ENCODE data around the gene CDYL2.
A peak's percentile ranks its signal among the peaks of the same experiment; 100 is the strongest.
"Not testable (repeated sequence)": the region's sequence is repeated elsewhere in the genome, so short reads cannot be mapped to it uniquely, and the experiment has no call there.

The CDYL2 gene

DNA sequence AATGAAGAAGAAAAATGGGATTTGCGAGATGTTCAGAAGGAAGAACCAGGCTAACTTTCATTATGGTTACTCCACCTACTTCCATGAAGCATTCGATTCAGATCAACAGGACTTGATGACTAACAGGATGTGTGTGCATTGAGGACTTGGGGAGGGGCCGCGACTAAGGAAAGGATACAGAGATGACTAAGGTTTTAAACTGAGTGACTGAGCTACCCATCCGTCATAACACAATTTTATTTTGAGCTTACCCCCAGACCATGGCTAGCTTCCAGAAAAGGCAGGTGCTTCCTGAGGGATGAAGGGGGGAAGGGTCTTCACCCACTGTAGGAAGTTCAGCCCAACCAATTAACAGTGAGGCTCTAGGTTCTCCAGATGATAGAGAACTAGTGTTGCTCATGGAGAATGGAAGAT is 2.5 kb upstream of the CDYL2 start:
- peak; percentile 100 for DNase-seq (ENCODE audit: low spot score)

DNA sequence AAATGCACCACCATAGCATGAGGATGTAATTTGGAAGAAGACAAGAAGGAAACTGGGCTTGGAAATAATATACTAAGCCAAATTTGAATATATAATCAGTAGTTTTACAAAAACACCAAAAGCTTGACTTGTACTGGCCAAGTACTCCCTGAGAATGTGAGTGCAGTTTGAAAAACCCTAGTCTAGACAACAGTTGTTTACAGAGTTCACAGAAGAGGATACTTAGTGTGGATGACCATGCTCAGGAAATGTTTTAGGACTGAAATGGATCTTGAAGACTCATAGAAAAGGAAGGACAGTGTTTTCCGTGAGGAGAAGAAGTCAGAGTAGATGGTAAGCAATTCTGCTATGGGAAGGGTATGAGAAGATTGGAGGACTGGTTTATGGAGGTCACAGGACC is 1.9 kb upstream of the CDYL2 start:
- peak; percentile 61 for DNase-seq (ENCODE audit: low spot score)

DNA sequence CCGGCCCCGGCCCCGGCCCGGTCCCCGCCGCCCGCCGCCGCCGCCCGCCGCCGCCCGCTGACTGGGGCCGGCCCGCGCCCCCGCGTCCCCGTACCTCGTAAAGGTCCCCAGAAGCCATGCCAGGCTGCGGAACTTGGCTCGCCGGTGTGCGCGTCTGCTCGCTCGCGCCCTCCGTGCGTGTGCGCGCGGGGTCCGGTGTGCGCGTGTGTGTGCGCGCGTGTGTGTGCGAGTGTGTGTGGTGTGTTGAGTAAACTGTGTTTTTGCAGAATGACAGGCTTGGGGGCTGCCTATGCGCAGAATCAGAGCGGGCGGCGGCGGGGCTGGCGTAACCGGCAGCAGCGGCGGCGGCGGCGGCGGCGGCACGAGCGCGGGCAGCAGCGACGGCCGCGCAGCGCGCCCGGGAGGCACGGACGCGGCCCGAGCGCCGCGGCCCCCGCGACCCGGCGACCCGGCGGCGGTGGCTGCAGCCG is 307 bp downstream of the CDYL2 start:
- DNase-seq (ENCODE audit: low spot score) = peak; percentile 49

DNA sequence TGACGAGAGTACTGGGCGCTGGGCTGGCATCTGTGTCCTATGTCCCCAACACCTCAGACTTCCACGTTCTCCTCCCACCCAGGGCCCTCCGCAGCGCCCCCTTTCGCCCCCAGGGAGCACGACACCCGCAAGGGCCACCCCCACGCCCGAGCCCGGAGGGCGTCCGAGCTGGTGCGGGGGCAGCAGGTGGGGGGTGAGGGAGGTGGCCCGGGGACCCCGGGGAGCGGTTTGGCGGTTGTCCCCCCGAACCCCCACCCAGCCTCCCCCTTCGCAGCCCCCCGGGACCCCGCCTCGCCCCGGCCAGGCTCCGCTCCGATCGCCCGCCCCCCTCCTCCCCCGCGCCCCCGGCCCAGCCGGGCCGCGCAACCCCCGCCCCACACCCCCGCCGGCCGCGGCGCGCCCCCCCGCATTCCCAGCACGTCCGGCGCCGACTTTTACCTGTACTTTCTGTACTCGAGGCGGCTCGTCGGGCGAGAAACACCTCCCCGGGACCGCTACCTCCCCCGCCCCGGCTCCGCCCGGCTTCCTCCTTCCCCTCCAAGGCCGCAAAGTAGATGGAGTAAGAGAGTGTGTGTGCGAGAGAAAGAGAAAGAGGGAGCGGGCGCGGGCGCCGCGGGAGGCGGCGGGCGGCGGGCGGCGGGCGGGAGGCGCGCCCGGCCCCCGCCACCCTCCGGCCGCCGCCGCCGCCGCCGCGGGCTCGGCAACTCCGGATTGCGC is 901 bp downstream of the CDYL2 start:
- DNase-seq (ENCODE audit: low spot score) = peak; percentile 38

DNA sequence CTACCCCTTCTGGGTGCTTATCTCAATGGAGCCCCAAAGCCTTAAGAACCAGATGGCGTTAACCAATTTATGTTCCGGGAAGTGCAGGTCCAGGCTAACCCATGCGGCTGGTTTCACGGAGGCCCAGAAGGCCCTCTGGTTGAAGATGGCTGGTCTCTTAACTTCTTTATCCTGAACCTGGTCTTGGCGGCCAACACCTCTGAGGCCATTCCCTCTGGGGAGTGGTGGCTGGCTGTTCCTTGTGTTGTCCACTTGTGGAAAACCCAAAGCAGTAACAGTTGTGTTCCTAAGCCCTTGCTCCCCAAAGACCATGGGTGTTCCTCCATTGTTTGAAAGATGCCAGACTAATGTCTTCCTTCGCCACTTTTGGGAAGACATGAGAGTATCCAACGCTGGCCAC is 1.5 kb downstream of the CDYL2 start:
- no peak for DNase-seq (ENCODE audit: low spot score)

DNA sequence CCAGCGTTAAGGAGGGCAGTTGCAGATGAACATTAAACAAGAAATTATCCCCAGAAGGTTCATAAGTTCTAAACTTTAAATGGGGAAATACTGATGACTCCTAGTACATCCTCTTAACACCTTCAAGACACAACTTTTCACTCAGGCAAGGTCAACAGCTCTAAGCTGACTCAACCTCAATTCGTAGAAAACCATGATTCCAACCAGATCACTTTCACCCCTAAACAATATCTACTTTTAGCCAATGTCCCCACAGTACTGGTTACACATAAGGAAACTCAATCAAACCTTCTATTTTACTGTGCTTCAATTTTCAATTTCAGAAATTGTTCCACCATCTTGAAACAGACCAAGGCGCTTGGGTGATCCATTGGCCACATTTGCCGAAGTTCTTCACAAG is 2.3 kb downstream of the CDYL2 start:
- DNase-seq (ENCODE audit: low spot score) = no peak

DNA sequence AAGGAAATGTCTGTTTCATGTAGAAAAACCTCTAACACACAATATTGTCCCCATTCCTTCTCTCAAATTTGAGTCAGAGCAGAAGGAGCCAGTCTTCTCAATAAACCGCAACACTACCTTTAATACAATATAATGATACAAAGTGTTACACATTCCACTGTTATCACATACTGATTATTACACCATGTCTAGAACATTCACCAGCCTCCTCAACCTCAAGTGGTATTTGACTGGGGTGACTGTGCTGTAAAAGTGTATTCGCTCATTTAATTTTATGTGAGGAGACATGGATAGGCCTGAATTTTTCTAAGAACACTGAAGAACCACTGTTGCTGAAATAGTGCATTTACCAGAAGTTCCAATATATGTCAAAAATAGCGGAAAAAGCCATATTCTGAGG is 10.3 kb downstream of the CDYL2 start:
- DNase-seq (ENCODE audit: low spot score) = no peak

DNA sequence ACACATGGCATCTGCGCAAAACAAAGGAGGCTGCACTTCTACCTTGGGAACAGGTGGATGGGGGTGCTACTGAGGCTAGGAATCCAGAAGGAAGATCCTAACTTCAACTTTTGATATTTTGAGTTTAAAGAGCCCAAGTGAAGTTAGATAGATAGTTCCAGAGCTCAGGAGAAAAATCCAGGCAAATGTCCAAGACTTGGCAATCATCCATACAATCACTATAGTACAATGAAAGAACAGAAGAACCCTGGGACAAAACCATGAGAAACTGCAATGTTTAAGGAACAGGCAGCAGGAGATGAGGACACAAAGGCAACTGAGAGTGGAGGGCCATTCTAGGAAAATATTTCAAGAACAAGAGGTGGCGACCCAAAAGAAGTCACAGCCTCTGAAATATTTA is 12.4 kb downstream of the CDYL2 start:
- DNase-seq (ENCODE audit: low spot score) = no peak

DNA sequence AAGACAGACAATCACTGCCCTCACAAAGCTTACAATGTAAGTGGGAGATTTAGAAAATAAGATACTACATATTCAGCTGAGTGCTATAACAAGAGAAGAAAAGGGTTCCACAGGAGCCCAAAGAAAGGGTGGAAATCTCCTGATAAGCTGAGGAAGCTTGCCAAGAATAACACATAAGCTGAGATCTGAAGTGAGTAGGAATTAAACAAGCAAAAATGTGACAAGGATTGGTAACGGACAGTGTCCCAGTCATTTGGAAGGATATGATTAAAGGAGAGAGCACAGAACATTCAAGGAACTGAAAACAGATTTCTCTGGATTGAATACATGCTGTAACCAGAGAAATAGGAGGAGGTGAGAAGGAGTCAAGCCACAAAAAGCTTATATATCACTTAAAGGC is 13.0 kb downstream of the CDYL2 start:
- DNase-seq (ENCODE audit: low spot score) = no peak

DNA sequence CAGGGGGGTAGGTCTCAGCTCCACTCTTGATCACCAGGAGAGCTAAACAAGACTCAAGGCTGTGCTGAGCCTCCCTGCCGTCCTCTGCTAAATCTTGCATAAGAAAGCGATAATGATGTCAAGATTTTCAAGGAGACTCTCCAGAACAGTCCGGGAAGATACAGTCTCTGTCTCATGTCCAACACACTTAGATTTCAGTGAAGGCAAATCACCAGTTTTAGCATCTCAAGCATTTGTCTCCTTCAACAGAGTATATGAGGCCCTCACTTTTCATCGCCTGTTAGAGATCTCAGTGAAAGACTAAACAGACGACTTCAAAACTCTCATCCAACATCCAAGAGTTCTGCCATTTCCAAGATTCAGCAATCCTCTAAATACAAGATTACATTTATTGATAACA is 13.6 kb downstream of the CDYL2 start:
- no peak for DNase-seq (ENCODE audit: low spot score)

DNA sequence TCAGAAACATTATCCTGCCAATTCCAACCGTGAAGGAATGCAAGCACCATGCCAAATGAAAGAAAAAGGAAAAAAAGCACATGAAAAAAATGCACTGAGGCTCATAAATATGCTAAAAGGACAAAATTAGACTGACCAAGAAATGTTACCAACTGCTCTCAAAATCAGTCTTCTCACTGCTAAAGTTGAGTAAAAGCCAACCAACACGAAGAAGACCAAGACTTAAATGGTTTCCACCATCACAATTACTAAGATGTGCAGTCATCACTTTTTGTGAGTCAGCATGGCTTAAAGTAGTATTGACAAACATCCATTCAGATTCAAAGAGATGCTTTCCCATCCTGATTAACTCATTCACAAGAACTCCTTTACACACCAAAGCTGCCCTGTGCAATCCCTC is 16.4 kb downstream of the CDYL2 start:
- DNase-seq (ENCODE audit: low spot score) = peak; percentile 25

DNA sequence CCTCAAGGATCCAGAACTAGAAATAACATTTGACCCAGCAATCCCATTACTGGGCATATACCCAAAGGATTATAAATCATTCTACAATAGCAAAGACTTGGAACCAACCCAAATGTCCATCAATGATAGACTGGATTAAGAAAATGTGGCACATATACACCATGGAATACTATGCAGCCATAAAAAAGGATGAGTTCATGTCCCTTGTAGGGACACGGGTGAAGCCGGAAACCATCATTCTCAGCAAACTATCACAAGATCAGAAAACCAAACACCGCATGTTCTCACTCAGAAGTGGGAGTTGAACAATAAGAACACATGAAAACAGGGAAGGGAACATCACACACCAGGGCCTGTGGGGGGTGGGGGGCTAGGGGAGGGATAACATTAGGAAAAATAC is 17.8 kb downstream of the CDYL2 start:
- not testable (repeated sequence) for DNase-seq (ENCODE audit: low spot score)

DNA sequence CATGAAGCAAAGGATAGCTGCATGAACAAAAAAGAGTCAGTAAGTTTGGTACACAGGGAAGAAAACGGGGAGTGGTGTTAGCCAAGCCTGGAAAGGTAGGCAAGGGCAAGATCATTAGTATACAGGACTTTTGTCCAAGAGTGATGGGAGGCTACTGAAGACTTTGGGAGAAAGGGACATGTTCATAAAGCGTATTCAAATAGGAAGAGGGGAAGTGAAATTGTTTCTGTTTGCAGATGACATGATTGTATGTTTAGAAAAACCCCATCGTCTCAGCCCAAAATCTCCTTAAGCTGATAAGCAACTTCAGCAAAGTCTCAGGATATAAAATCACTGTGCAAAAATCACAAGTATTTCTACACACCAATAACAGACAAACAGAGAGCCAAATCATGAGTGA is 19.4 kb downstream of the CDYL2 start:
- no peak for DNase-seq (ENCODE audit: low spot score)

DNA sequence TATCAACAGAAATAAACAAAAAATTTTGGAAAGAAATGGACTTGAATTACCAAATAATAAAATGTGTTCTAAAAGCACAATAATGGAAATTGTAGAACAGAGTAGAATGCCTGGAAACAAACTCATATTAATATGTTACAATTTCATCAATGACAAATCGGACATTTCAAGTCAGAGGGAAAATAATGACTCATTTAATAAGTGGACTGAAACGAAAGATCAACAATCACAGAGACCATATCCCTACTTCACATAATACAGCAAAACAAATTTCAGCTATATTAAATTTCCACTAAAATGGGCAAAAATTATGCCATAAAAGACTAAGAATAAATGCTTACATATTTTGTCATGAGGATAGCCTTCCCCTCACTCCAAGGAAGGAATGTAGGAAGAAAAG is 25.7 kb downstream of the CDYL2 start:
- DNase-seq (ENCODE audit: low spot score) = no peak

DNA sequence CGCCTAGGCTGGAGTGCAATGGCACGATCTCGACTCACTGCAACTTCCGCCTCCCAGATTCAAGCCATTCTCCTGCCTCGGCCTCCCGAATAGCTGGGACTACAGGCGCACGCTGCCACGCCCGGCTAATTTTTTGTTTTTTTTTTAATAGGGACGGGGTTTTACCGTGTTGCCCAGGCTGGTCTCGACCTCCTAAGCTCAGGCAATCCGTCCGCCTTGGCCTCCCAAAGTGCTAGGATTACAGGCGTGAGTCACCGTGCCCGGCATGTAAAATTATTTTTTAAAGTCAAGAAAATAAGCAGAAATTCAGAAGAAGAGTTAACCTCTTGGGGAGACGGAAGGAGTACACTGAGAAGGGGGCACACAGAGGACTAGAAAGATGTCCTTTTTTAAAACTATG is 27.5 kb downstream of the CDYL2 start:
- DNase-seq (ENCODE audit: low spot score) = no peak

DNA sequence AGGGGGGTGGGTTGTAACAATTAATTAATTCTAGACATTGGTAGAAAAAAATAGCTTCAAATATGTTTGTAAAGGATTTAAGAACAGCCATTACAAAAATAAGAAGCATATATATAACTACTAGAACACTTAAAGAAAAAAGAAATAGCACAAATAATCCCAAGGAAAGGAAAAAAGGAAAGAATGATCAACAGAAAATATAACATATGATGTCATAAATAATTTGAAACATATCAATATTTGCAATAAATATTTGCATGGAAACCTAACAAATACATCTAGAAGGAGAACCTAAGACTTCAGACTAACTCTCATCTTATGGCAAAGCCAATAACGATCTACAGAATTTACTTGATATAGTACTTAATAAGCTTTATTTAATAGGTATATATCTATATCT is 28.9 kb downstream of the CDYL2 start:
- no peak for DNase-seq (ENCODE audit: low spot score)

DNA sequence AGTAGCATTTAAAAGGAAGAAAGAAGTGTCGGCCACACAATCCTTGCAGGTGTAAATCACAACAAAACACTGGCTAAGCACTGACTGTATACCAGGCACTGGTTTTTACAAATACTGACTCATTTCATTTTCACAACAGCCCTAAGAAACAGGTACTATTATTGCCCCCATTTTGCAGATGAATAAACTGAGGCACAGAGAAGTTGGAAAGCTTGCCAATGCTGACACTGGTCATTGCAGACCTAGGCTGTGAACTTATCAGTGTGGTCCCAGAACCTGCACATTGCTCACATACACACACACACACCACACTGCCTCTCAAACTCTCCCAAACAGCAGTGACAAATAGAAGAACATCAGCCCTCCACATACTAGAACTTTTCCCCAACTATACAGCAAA is 37.6 kb downstream of the CDYL2 start:
- no peak for DNase-seq (ENCODE audit: low spot score)

DNA sequence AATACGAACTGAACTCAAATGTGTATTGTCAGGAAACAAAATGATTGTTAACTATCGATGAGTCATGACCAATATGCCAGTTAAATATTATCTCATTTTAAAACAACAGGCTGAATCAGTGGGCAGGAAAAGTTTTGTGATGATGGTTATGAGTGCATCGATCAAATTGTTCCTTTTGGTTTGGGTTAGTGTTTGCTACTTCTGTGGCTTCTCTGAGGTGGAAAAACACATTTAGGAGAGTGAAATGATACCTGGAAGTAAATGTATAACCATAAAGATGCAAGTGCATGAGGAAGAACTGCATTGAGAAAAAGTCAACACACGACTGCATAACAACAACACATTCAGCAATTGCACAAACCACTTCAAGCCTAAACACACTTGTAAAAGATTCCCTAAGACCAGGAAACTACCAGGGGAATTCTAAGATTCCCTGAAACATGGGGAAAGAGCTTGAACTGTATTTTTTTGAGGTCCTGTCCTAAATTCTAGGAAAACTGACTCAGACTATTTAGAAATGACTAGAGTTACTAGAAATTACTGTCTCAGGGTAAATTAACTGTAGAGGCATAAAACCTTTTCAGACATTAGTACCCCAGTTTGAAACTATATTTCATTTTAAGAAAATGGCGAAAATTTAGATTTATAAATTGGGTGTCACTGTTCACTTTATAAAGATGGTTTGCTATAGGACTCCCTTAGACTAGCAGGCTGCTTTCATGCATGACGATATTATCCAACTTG is 44.8 kb downstream of the CDYL2 start:
- DNase-seq (ENCODE audit: low spot score) = no peak

DNA sequence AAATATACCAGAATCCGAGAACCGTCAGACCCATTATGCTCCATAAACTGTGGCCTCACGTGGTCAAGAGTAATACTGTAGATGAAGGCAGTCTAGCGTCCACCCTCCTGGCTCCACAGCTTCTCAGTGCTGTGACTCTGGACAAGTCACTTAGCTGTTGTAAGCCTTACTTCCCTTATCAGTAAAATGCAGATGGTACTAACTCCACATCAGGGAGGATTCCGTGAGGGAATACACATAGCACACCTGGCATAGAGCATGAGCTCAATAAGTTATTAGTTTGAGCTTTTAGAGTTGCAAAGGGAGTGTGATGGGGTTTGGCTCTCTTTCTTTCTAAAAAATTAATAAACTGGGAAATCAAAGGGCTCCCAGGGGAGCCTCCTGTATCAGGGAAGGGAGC is 49.9 kb downstream of the CDYL2 start:
- DNase-seq (ENCODE audit: low spot score) = no peak

DNA sequence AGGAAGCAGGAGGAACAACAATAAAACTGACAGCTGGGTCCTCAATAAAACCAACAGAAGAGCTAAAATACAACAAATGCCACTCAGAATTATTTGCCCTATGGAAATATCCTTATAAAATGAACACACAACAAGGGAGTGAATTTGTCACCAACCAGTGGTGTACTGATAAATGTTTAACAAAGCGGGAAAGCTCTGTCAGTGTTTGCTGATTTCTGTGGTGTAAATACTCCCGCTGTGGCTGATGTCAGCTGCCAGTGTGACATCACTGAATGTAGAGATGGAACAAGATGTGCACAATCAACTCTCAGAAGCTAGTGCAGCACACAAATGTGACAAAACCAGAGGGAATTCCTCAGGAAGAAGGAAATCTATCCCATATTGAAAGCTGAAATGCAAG is 51.9 kb downstream of the CDYL2 start:
- no peak for DNase-seq (ENCODE audit: low spot score)

DNA sequence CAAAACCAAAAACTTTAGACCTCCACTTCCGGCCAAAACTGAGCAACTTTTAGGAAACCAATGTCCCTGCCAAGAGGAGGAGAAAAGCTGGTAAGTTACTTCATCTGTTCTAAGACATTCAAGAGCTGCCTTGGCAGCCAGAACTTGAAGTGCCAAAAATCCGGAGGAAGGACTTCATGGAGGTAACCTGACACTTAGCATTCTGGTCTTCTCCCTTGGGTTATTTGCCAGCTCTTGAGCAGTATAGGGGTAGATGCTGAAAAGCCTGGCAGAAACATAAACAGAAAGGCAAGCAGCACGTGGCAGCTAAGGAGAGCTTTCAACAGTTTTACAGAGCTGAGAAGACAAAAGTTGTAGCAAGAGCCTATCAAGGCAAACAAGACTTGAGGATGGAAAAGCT is 53.2 kb downstream of the CDYL2 start:
- DNase-seq (ENCODE audit: low spot score) = no peak

DNA sequence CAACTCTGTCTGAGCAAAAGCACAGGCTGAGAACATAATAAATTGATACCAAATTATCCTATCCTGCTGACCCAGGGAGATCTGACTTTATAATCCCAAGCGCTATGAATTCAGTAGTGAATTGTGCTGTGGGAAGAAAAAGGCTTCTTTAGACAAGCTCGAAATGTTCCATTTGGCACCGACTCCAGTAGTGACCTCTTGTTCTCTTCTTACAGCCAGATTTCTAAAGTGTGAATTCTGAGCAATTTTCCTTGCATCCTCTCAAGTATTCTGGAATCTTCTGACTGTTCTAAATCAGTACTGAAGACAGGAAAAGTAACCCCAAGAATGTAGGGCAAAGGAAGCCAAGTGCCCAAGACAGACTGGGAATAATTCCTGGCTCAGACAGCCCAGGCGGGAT is 58.2 kb downstream of the CDYL2 start:
- no peak for DNase-seq (ENCODE audit: low spot score)

DNA sequence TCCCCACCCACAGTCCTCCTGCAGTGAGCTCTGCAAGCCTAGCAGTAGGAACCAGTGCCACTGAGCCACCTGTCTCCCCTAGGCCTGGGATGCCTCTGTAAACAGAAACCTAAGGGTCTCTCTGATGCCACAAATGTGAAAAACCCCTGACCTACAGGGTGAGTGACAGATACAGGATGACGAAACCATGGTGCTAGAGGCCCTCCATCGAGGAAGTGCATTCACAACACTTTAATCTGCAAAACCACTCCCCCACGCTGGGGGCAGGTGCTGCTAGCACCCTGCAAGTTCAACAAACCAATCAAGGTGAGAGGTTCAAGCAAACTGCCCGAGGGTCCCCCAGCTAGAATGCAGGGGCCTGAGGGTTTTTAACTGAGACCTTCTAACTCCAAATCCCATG is 59.5 kb downstream of the CDYL2 start:
- DNase-seq (ENCODE audit: low spot score) = no peak

DNA sequence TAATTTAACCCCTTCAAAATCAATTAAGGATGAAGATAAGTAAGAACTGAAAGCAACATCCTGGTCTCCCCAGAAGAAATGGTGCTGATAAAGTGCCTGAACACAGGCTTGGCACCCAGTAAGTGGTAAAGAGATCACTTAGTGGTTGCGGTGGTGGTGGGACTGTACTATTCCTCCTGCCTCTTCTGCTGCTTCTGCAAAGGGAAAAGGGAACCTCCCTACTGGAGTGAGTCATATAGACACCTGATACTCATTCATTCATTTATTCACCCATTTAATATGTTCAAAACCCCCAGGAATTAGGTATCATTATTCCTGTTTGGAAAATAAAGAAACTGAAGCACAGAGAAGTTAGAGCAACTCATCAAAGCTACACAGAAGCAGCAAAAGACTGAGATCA is 60.6 kb downstream of the CDYL2 start:
- no peak for DNase-seq (ENCODE audit: low spot score)
